Psoas muscle (tissue), 8 donors: ENCODE measurements around the gene SNX10. TPM values are rescaled to one million over a fixed set of nuclear protein-coding genes. Genes with fewer than 3 reads are reported as not detected.

Source experiments
- ATAC-seq, 4 donors: fragments of 200-7000 bp; cut with Tn5 transposase; one replicate each; pipeline ENCODE4 v1.9.1; 2020; ENCODE audit warnings: moderate library complexity in 3 of 4, mild to moderate bottlenecking in 2 of 4
- DNase-seq, 2 donors: peaks; one replicate each; pipeline ENCODE4 v3.0.0-alpha.2; 2020
- H3K27ac ChIP-seq: fragments of 200-600 bp; one replicate; pipeline ENCODE4 v1.8.0; 2022
- H3K27me3 ChIP-seq, 3 donors: fragments of 200-600 bp in 1 of 3; one replicate each; pipeline versions ENCODE4 v1.6.1 to v1.8.0; 2013 to 2022; ENCODE audit warnings: low read length in 2 of 3, mild to moderate bottlenecking in 2 of 3, moderate library complexity in 1 of 3; ENCODE audit not compliant: insufficient read depth in 3 of 3
- H3K36me3 ChIP-seq, 2 donors: fragments of 200-600 bp in 1 of 2; one replicate each; pipeline versions ENCODE4 v1.6.1 to v1.8.0; 2013 to 2022; ENCODE audit warnings: low read depth in 1 of 2, mild to moderate bottlenecking in 1 of 2, moderate library complexity in 1 of 2; ENCODE audit not compliant: insufficient read depth in 1 of 2
- H3K4me1 ChIP-seq: fragments of 200-600 bp; one replicate; pipeline ENCODE4 v1.8.0; 2022
- H3K4me3 ChIP-seq: fragments of 200-600 bp; one replicate; pipeline ENCODE4 v1.8.0; 2022; ENCODE audit warnings: mild to moderate bottlenecking
- H3K9me3 ChIP-seq: fragments of 200-600 bp; one replicate; pipeline ENCODE4 v1.8.0; 2022
- WGBS, 3 donors: extraction: QIAGEN DNeasy Blood & Tissue Kit; methylation state at CpG; one replicate each; pipeline versions ENCODE4 v1.1.6 to v1.1.7; 2013; 5-methylcytosine and 5-hydroxymethylcytosine counted together
- intact Hi-C, 2 donors: fragments of 100-400 bp; cut with DNase I; formaldehyde crosslinking; loops; one replicate each; pipeline versions ENCODE4 v1.11.0 to v1.14.2; 2022
- polyA plus RNA-seq, 3 donors: library from polyadenylated mRNA; stranded (reverse); fragments of 200-250 nt; gene quantifications; one replicate each; pipeline ENCODE4 v1.2.3, GENCODE V29; 2013
- total RNA-seq, 4 donors: library from RNA; stranded (reverse); fragmentation: NEBNext Ultra II Directional in 2 of 4; extraction: Animal tissue kit (Norgen Biotek cat#: 25700) in 2 of 4; gene quantifications; one replicate each; pipeline versions ENCODE4 v1.2.1 to v1.2.4, GENCODE V29; 2021 to 2023
- TF ChIP-seq, protein P1 (sequence below): fragments of 200-600 bp; IDR thresholded peaks from one replicate; pipeline ENCODE4 v1.8.0; 2022; ENCODE audit warnings: antibody characterized with exemption
- donor health status: healthy with polysubstance abuse.
- donor health status: DM: no; HTN: no; CAD: no; lungs with moderate emphysema.
- donor health status: Bipolar disorder and iron deficiency.
- donor health status: healthy.
- donor health status: DM: yes; HTN: yes; CAD: no.
- donor health status: DM: no; HTN: no; CAD: no.
- donor health status: DM: no; HTN: no; CAD: no.
- donor health status: DM: yes; HTN: yes; CAD: no.

SNX10 gene
- total and polyA plus RNA-seq, 7 donors = 0.25 to 1.4 (median 0.97) TPM

GRCh38 chr7:26295586-26295985, 3.9 kb downstream of the SNX10 start:
- intact Hi-C loops = no loop called here
- WGBS, 3 donors = 63 to 73% (median 69%) methylated on average over 5 of the region's 5 CpGs

DNA sequence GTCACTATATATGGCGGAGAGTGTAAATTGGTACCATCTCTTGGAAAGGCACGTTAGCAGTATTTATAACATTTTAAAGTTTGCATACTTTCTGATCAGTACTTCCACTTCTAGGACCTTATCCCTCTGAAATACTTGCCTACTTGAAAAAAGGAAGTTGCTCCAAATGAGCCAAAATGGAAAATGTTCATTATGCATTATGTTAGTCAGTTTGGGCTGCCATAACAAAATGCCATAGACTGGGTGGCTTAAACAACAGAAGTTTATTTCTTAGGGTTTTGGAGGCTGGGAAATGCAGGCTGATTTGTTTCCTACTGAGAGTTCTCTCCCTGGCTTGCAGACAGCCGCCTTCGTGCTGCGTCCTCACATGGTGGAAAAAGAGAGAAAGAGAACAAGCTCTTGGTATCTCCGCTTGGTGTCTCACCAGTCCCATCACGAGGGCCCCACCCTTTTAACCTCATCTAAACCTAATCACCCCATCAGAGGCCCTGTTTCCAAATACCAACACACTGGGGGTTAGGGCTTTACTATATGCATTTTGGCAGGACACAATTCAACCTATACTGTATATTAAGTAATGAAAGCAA, 6.9 kb downstream of the SNX10 start:
- ATAC-seq (no peak), DNase-seq (no peak)
- intact Hi-C loops = no loop called here
- no peak overlapping the region for H3K4me3 ChIP-seq
- peaks cover 0 to under 1% (median 0%) of the 10 kb centered on the region in 3 donors for H3K27me3 ChIP-seq
- TF ChIP-seq, protein P1, sequence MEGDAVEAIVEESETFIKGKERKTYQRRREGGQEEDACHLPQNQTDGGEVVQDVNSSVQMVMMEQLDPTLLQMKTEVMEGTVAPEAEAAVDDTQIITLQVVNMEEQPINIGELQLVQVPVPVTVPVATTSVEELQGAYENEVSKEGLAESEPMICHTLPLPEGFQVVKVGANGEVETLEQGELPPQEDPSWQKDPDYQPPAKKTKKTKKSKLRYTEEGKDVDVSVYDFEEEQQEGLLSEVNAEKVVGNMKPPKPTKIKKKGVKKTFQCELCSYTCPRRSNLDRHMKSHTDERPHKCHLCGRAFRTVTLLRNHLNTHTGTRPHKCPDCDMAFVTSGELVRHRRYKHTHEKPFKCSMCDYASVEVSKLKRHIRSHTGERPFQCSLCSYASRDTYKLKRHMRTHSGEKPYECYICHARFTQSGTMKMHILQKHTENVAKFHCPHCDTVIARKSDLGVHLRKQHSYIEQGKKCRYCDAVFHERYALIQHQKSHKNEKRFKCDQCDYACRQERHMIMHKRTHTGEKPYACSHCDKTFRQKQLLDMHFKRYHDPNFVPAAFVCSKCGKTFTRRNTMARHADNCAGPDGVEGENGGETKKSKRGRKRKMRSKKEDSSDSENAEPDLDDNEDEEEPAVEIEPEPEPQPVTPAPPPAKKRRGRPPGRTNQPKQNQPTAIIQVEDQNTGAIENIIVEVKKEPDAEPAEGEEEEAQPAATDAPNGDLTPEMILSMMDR = no peak
- H3K36me3 ChIP-seq = no peaks in the 10 kb centered on the region
- 74 to 88% (median 77%) methylated on average over 7 of the region's 7 CpGs for WGBS, 3 donors
- H3K4me1 ChIP-seq = no peaks in the 10 kb centered on the region
- no peaks in the 10 kb centered on the region for H3K9me3 ChIP-seq
- H3K27ac ChIP-seq = no peak overlapping the region

More at GRCh38 chr7:26295586-26295985, 3.9 kb downstream of the SNX10 start:
- H3K4me1 ChIP-seq = no peaks in the 10 kb centered on the region
- peaks cover 0 to 7% (median 0%) of the 10 kb centered on the region in 3 donors for H3K27me3 ChIP-seq
- H3K27ac ChIP-seq = no peak overlapping the region
- TF ChIP-seq, protein P1 = no peak
- H3K9me3 ChIP-seq = no peaks in the 10 kb centered on the region
- H3K36me3 ChIP-seq = no peaks in the 10 kb centered on the region
- no peak for DNase-seq
- ATAC-seq = no peak
- no peak overlapping the region for H3K4me3 ChIP-seq

GRCh38 chr7:26305090-26305868, 13.6 kb downstream of the SNX10 start:
- DNase-seq (no peak), ATAC-seq (no peak)
- H3K36me3 ChIP-seq = no peaks in the 10 kb centered on the region
- H3K27me3 ChIP-seq = no peaks in the 10 kb centered on the region
- no peaks in the 10 kb centered on the region for H3K9me3 ChIP-seq
- no peak overlapping the region for H3K27ac ChIP-seq
- no peaks in the 10 kb centered on the region for H3K4me1 ChIP-seq
- TF ChIP-seq, protein P1 = no peak
- whole genome bisulfite sequencing, 3 donors = 76 to 81% (median 78%) methylated on average over 9 of the region's 9 CpGs
- intact Hi-C loops = no loop called here
- no peak overlapping the region for H3K4me3 ChIP-seq

GRCh38 chr7:26305869-26306665, 14.4 kb downstream of the SNX10 start:
- TF ChIP-seq, protein P1 = no peak
- Histone ChIP-seq H3K36me3 (no peaks in the 10 kb centered on the region), H3K27me3 (no peaks in the 10 kb centered on the region), H3K4me3 (no peak overlapping the region), H3K9me3 (no peaks in the 10 kb centered on the region), H3K27ac (no peak overlapping the region), H3K4me1 (no peaks in the 10 kb centered on the region)
- DNase-seq = no peak
- intact Hi-C loops = no loop called here
- 88 to 90% (median 89%) methylated on average over 16 of the region's 16 CpGs for WGBS, 3 donors
- no peak for ATAC-seq
